ENCODE data around the gene ENTREP3.

Gene ENTREP3, protein sequence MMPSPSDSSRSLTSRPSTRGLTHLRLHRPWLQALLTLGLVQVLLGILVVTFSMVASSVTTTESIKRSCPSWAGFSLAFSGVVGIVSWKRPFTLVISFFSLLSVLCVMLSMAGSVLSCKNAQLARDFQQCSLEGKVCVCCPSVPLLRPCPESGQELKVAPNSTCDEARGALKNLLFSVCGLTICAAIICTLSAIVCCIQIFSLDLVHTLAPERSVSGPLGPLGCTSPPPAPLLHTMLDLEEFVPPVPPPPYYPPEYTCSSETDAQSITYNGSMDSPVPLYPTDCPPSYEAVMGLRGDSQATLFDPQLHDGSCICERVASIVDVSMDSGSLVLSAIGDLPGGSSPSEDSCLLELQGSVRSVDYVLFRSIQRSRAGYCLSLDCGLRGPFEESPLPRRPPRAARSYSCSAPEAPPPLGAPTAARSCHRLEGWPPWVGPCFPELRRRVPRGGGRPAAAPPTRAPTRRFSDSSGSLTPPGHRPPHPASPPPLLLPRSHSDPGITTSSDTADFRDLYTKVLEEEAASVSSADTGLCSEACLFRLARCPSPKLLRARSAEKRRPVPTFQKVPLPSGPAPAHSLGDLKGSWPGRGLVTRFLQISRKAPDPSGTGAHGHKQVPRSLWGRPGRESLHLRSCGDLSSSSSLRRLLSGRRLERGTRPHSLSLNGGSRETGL

DNA sequence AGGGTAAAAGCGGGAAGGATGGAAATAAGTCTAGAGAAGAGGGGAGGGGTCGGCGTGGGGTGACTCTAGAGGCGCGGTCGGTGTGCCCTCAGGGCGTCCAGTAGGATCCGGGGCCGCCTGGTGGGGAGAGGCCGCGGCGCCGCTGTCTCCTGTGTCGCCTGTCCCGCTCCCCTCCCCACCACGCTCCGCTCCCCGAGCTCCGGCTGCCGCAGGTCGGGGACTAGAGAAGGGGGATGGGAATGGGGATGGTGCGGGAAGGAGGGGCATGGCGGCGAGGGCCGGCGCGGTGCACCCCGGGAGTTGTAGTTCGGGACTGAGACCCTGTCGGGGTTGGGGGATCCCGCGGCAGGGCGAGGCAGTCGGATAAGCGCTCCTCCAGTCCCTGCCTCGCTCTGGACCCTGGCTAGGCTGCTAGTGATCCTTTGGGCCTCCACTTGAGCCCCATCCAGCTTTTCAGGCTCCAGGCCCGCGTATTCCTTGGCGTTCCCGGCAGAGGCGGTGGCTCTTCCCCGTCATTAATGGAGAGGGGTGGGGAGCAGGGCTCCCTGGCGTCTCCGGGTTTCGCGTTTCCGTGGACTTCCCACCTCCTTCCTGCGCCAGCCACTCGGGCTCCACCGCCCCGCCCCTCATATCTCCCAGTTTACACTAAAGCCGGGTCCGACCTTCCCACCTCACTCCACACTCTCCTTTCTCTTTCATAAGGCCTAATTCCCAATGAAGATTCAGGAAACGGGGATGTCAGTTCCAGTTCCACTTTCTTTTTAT lies at the start of gene ENTREP3:
ENTREP3 (minus strand) TSS at position 241 of the 765 bp plus-strand sequence. CDS start 606 bp downstream, outside the sequence.
- DNase-seq (ENCODE audit: low read depth): no peak
- H3K4me3 ChIP-seq (ENCODE audit: low read depth, low read length): peak within 1 kb of the TSS; percentile 79
- TF ChIP-seq, protein P1, sequence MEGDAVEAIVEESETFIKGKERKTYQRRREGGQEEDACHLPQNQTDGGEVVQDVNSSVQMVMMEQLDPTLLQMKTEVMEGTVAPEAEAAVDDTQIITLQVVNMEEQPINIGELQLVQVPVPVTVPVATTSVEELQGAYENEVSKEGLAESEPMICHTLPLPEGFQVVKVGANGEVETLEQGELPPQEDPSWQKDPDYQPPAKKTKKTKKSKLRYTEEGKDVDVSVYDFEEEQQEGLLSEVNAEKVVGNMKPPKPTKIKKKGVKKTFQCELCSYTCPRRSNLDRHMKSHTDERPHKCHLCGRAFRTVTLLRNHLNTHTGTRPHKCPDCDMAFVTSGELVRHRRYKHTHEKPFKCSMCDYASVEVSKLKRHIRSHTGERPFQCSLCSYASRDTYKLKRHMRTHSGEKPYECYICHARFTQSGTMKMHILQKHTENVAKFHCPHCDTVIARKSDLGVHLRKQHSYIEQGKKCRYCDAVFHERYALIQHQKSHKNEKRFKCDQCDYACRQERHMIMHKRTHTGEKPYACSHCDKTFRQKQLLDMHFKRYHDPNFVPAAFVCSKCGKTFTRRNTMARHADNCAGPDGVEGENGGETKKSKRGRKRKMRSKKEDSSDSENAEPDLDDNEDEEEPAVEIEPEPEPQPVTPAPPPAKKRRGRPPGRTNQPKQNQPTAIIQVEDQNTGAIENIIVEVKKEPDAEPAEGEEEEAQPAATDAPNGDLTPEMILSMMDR (IDR thresholded peaks at IDR 0.05; ENCODE audit: control insufficient read depth, extremely low read depth, insufficient read depth): no peak

DNA sequence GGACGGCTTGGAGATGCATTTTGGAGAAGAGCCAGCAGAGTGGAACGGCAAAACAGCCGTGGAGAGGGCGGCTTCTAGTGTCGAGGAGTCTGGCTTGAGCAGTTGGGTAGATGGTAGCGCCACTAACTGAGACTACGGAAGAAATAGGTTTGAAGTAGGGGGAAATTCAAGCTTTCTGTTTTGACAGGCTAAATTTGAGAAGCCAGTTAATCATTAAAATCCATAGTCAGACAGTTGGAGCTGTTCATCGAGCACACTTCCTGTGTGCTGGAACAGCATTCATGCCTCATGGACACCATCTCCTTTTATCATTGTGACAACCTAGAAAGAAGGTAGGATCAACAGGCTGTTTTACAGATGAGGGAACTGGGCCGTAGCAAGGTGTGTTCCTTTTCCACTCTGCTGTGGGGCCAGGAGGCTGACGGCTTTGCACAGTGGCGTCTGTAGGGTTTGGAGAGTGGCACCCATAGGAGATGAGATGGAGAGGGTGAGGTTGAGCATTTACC lies 49.3 kb upstream of the ENTREP3 start:
- TF ChIP-seq, protein P1 (IDR thresholded peaks at IDR 0.05; ENCODE audit: control insufficient read depth, extremely low read depth, insufficient read depth): no peak
- DNase-seq (ENCODE audit: low read depth): no peak
- H3K4me3 ChIP-seq (ENCODE audit: low read depth, low read length): no peak overlapping the region

DNA sequence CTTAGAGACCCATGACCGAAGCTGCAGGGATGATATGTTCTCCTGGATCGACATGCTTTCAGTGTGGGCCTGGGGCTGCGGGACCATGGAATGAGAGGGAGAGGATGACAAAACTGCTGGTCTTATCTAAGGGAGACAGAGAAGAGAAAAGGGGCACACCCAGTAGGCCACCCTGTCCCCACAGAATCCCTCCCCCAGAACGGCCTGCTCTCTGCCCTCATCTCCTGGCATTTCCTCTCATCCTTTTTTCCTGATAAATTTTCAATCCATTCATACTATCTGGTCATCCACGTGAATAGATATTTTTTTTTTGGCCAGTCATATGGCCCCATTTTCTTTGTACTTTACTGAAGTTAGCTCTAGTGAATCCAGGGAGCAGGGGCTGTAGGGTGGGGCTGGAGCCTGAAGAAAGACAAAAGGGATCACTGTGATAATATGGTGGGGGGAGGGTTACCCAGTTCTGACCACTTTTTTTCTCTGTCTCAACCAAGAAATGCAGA lies 46.1 kb upstream of the ENTREP3 start, which contains the start of gene PKLR:
PKLR (minus strand) TSS at position 97 of the 500 bp plus-strand sequence; CDS start at position 54, 43 bp downstream.
- TF ChIP-seq, protein P1 (IDR thresholded peaks at IDR 0.05; ENCODE audit: control insufficient read depth, extremely low read depth, insufficient read depth): no peak
- no peak for DNase-seq (ENCODE audit: low read depth)
- no peak within 1 kb of the TSS for H3K4me3 ChIP-seq (ENCODE audit: low read depth, low read length)

DNA sequence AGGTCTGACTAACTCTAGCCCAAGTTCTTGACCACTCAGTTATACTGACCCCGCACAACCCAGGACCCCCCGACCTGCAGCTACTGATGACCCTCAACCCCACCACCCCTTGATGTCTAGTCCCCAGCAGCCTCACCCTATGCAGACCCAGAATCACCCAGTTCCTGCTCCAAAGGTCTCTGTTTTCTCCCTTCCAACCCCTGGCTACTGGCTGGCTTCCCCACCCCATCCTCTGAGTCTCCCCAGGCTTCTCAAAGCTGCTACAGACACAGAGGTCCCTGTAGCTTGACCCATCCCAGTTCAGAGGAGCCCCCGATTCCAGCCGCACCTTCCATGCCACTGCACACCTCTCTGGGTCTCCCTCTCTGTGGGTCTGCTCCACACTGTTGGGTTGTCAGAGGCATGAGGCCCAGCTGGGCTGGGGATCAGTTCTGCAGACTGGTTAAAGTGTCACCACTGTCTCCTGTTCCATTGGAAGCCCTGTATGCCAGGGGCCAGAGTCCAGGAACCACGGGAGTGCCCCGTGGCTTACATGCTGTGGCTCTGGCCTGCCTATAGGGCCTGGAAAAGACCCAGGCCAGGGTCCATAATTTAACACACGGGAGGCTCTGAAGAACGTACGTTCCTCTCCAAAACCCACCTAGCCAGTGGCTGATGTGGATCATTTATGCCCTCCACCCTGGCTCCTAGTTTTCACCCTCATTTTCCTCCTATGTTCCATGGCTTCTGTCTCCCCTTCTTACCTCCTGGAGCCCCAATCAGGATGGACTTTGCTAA lies 45.5 kb upstream of the ENTREP3 start:
- no peak for DNase-seq (ENCODE audit: low read depth)
- no peak overlapping the region for H3K4me3 ChIP-seq (ENCODE audit: low read depth, low read length)
- TF ChIP-seq, protein P1 (IDR thresholded peaks at IDR 0.05; ENCODE audit: control insufficient read depth, extremely low read depth, insufficient read depth): no peak

DNA sequence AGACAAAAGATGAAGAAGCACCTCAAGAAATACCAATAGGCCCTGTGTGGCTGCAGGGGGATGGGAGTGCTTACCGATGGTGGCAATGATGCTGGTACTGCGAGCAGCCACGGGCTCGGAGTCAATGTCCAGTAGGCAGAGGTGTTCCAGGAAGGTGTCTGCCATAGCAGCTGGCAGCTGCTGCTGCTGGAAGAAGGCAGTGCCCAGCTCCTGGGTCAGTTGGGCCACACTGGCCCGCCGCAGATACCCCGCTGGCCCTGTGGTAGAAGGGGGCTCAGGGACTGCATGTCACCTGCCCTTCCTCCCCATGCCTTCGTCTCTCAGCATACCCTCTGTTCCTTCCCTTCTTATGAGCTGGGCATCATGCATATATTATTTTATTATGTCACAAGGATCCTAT lies 44.7 kb upstream of the ENTREP3 start:
- TF ChIP-seq, protein P1 (IDR thresholded peaks at IDR 0.05; ENCODE audit: control insufficient read depth, extremely low read depth, insufficient read depth): no peak
- H3K4me3 ChIP-seq (ENCODE audit: low read depth, low read length): no peak overlapping the region
- DNase-seq (ENCODE audit: low read depth): no peak

DNA sequence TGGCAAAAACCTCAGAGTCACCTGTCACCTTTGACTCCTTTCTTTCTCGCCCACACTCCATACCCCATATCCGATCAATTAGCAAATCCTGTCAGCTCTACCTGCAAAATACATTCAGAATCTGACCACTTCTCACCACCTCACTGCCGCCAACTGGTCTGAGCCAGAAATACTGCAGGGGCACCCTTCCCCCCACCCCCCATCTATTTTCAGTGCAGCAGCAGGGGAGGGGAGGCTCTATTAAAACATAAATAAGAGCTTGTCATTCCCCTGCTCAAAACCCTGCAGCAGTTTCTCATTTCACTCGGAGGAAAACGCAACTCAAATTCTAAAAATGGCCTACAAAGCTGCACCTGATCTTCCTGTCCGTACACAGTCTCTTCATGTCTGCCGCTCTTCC lies 42.1 kb upstream of the ENTREP3 start:
- H3K4me3 ChIP-seq (ENCODE audit: low read depth, low read length): no peak overlapping the region
- TF ChIP-seq, protein P1 (IDR thresholded peaks at IDR 0.05; ENCODE audit: control insufficient read depth, extremely low read depth, insufficient read depth): no peak
- DNase-seq (ENCODE audit: low read depth): no peak

Data from LNCaP clone FGC (cell line).